Jurkat, Clone E6-1 (cell line): ENCODE results near the gene FDXR.

Experiments used
- DNase-seq: peaks from one replicate; pipeline ENCODE4 v3.0.0-alpha.2; 2011; ENCODE audit warnings: low read depth, low spot score
- H3K4me3 ChIP-seq: 2 replicates; pipeline ENCODE4 v1.5.1; 2011; ENCODE audit warnings: mild to moderate bottlenecking, low read length, control low read depth, moderate library complexity

FDXR gene

DNA sequence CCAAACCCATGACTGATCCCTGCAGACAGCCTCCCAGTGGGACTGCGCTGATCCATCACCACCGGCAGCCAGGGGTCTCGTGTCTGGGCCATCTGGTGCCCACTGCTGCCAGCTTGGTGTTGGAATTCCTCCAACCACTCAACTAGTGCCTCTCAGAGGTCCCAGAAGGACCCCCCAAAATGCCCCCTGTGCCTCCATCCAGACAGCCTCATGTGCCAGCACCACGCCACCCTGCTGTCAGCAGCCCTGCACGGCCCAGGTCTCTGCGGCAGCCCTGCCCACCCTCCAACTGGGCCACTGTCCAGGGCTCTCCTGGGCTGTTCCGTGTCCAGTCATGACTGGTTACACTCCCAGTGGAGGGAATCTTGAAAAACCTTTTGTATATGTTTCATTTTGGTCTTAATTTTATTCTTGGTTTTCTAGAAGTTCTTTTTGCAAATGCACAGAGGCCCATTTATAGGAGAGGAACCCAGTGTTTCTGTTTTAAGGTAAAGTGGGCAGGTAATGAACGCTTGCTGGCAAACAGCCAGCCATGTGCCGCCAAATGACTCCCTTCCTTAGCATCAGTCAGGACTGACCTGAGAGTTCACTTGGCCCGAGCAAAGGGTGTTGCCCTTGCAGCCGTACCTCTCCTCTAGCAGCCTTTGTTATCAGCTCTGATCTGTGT is 47.7 kb downstream of the FDXR start:
- DNase-seq, result no peak

DNA sequence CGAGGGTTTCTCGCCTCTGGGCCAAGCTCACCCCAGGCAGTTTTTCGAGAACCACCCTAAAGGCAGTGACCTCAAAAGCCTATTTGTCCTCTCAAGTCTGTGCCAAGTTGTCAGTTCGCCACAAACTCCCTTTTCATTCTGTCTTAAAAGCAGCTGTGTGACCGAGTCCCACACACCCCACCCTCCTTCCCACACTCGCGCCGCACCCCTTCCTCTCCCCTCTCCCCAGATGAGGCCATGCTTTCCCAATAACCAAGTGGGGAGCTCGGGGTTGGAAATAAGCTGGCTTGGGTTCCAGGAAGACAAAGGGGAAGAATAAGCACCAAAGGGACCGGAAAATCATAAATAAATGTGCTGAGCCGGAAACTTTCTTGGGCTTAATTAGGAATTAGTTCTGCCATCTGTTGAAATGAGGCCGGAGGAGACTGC is 49.8 kb downstream of the FDXR start:
- DNase-seq, result no peak
- H3K4me3 ChIP-seq, result no peak overlapping the region

More for the DNA sequence above, 47.7 kb downstream of the FDXR start:
- no peak overlapping the region for H3K4me3 ChIP-seq

DNA sequence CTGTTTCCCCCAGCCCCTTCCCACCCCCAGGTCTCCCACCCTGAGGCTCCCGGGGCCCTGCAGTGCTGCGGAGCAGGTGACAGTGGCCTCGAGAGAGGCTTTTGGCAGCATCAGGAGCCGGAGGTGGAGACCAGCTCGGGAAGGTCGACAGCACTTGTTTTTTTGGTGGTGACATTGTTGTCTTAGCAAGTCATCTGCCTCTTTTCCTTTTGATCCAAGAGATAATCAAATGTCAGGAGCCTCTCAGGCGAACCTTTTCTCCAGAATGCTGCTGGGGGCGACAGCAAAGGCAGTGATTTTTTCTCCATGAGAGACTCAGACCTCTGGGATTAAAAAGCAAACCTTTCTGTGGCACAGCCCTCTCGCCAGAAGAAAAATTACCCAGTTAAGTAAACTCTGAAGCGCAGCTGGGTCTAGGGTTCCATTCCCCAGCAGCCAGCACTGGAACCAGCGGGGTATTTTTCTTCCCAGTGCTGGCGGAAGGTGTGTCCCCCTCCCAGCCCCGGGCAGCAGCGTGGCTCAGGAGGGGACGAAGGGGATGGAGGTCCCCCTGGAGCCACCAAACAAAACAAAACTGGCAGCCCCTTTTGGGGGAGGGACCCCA is 50.4 kb downstream of the FDXR start:
- no peak for DNase-seq
- H3K4me3 ChIP-seq, result no peak overlapping the region

DNA sequence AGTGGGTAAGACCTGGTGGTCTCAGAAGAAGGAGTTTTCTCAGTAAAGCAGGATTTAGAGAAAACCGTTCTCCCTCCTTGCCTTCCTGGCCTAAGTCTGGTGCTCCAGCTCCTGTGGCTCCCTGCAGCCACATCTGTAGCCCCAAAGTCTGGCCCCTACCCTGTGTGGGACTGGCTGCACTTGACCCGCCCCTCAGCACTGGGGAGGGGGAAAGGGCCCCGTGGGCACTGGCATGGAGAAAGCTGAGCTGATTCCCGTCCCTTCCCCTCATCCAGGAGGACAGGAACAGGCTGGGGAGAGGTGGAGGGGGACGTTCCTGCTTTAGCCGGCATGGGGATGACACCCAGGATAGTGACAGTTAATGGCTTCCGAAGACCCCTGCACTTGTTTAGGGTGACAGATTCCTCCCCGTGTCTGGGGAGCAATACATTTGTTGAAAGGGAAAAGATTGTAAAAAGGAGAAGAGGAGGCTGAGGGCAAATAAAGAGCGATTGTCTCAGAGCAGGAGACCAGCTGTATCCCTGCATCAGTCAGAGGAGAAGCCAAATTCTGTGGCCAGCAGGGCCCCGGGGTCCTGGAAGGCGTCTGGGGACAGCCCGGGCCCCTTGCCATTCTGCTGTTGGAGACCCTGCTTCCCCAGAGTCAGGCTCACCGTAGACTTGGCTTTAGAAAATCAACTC is 51.0 kb downstream of the FDXR start:
- no peak for DNase-seq
- H3K4me3 ChIP-seq, result no peak overlapping the region

DNA sequence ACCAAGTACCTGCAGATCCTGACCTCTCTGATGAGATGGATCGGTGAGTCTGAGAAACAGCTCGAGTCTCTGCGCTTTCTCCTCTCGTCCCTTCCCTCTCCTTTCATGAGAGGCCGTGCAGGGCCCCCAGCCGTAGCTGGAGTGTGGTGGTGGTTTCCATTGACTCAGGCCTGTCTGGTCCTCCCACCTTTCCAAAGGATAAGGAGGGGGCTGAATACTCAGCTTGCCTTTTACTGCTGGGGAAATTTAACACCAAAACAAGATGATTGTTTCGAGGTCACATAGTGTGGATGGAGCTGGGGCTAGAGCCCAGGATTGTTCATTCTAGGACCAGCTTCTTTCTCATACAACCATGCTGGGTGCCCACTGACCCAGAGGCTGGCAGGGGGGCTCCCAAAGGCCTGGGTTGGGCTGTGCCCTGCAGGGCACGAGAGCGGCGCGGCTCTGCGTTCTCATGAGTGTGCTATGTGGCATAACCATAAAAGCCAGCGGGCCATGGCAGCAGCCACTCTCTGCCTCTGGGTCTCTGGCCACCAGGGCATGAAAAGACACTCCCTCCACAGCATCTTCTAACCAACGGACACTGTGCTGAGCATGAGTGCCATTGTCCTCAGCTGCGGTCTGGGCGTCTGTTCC is 52.9 kb downstream of the FDXR start:
- DNase-seq, result no peak
- H3K4me3 ChIP-seq, result no peak overlapping the region

DNA sequence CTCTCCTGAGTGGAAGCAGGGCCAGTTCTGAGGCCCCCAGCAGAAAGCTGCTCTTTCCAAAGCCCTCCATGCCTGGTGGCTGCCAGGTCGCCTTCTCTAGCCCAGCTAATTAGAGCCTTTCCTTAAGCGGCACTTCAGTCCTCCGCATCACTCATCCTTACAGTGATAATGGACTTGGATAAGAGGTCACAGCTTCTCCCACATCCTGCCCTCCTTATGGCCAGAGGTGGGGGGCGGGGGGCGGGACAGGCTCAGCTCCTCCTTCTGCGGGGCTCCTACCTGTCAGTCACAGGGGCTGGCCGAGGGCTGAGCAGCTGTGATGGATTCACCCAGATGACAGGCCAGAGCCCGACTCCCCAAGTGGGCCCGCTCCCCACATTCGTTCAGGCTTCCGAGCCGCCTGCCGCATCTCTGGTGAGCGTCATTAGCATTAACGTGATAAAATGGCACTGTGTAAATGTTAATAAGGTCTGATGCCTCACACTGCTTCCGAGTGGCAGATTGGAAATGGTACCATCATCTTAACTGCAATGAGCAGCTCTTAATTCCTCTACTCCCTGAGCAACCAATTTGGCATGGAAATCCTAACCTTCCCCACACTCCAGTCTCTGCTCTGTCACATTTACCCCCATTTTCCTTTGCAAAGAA is 54.4 kb downstream of the FDXR start:
- DNase-seq, result no peak
- H3K4me3 ChIP-seq, result no peak overlapping the region

DNA sequence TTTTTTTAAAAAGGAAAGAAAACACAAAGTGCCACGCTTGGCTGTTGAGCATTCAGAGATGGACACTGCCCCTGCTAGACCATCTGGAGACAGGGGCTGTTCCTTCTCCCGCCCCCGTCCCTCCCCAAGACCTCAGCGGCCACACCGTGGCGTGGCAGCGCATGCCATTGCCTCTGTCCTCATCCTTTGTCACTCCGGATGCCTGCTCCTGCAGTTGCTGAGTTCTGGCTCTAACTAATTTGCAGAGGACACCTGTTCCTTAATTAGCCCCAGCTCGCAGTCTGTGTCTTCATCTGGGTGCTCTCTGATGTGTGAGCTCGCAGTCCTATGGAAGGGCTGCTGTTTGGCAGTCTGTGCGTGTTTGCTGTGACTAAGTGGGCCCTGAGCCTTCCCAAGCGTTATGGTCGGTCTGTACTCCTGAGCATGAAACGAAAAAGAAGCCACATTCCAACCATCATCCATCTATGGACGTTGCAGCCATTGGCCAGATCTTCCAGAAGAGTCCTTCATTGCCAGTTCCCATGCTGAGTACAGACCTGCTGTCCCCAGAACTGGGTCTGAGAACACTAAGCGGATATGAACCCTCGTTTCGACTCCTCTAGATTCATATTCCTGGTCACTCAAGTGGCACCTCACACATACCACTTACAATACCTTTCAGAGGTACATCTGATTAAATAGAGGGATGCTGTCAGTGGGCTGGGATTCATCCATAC is 55.7 kb downstream of the FDXR start:
- no peak for DNase-seq
- H3K4me3 ChIP-seq, result no peak overlapping the region

DNA sequence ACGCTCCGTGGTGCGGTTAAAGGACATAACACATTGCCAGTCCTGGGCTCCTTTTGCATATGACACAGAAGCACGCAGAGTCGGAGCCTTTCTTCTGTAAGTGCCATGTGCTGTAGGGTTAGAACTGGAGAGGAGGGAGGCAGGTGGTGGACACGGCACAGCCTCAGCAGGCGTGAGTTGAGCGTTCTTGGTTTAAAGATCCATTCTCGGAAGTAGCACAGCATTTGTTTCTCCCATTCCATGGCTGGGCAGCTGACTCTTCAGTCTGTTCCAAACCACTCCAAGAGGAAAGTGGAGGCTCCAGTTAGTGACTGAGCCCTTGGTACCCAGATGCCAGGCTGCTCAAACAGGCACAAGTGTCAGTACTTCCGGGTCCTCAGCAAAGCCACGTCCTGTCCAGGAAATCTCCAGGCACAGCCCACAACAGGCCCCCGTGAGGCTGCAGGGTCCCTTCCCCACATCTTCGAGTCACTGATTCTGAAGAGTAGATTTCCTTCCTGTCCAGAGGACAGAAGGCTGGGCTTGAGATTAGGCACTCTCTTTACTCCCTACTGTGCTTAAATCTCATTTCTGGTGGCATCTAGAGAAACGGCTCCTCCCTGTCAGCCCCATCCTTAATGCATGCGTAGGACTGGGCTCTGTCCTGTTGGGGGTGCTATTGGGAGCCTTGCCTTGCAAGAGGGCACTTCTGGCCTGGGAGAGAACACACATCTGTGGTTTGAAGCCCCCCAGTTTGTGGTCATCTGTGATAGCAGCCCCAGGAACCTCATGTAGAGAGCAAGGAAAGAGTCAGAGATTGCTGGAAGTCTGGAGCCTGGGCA is 57.0 kb downstream of the FDXR start:
- no peak overlapping the region for H3K4me3 ChIP-seq
- DNase-seq, result no peak

DNA sequence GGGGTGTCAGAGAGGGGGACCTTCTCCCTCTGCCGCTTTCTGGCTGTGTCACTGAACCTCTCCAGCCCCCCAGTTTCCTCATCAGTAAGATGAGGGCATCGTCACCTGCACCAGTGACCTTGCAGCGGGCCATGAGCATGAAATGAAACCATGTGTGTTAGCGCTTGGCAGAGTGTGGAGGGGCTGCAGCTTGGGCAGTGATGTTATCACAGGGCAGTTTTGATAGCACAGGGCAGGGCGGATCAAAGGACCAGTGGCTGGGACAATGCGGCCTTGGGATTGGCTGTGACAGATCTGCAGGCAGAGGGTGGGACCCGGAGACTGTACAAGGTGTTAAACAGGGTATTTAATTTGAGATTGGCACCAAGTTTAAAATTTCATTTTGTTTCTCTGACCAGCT is 57.7 kb downstream of the FDXR start:
- no peak overlapping the region for H3K4me3 ChIP-seq
- no peak for DNase-seq

DNA sequence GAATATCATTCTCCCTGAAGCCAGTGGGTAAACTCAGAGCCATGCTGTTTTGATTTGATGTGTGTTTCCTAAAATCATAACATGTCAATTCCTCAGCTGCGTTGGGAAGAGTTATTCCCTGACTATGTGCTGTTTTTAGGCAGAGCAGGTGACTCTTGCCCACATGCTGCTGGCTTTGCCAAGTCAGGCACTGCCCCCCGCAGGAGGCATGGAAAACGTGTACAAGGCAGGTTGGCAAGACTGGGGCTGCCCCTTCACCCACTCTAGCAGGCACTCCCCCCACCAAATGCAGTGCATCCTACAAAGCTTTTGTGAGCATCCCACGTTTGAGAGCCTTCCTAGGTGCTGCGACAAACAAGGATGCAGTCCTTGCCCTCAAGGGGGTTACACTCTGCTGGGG is 58.3 kb downstream of the FDXR start:
- DNase-seq, result no peak
- no peak overlapping the region for H3K4me3 ChIP-seq
